GM18868 (cell line): ENCODE measurements around the gene SERAC1.

ENCODE experiments used
- ATAC-seq: cut with Tn5 transposase; IDR thresholded peaks from one replicate; pipeline ENCODE4 v1.9.1; 2021; ENCODE audit warnings: mild to moderate bottlenecking, moderate library complexity; ENCODE audit not compliant: unreplicated experiment

Gene SERAC1

DNA sequence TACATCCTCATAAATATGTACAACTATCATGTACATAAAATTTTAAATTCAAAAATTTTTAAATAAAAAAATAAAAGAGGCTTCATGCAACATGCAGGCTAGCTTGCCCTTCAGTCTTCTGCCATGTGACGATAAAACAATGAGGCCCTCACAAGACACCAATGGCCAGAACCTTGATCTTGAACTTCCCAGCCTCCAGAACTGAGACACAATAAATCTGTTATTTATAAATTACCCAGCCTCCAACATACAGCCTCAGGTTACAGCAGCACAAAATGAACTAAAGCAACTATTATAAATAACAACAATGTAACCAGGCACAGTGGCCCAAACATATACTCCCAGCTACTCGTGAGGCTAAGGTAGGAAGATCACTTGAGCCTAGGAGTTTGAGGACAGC lies 42.8 kb downstream of the SERAC1 start:
- no peak for ATAC-seq

DNA sequence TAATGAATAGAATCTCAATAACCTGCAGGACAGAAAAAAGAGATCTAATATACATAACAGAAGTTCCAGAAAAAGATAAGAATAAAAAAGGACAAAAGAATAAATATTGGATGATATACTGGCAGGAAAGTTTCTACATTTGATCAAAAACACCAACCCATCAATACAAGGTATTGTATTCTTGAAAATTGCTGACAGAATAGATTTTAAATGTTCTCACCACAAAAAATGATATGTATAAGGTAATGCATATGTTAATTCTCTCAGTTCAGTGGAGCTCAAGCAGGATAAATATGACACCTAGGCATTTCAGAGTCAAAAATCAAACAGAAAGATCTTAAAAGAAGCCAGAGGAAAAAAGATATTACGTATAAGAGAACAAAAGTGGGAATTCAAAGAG lies 43.8 kb downstream of the SERAC1 start:
- no peak for ATAC-seq

DNA sequence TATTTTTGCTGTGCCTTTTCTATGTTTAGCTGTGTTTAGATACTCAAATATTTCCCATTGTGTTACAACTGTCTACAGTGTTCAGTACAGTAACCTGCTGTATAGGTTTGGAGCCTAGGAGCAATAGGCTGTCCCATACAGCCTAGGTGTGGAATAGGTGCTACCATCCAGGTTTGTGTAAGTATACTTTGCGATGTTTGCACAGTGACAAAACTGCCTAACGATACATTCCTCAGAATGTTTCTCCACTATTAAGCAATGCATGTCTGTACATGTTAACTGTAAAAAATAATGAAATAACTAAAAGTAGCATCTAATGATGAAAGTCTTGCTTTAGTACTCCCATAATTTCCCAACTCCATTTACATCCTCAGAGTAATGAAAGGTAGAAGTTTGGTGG lies 46.0 kb downstream of the SERAC1 start:
- ATAC-seq, result no peak

DNA sequence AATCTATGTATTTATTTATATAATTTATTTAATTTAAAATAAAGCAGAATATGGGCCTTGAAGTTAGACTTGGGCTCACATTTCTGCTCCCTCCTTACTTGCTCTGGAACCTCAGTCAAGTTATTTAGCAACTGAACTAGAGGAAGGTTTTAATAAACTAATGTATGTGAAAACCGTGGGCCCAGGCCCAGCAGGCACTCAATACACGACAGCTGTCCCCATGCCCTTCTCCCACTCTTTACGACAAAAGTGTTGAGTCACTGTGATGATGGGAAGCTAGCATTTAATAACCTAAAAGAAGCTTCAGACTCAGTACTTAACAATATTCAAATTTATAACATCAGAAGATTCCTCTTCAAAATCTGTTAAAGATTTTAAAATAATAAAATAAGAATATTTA lies 46.7 kb downstream of the SERAC1 start:
- no peak for ATAC-seq

DNA sequence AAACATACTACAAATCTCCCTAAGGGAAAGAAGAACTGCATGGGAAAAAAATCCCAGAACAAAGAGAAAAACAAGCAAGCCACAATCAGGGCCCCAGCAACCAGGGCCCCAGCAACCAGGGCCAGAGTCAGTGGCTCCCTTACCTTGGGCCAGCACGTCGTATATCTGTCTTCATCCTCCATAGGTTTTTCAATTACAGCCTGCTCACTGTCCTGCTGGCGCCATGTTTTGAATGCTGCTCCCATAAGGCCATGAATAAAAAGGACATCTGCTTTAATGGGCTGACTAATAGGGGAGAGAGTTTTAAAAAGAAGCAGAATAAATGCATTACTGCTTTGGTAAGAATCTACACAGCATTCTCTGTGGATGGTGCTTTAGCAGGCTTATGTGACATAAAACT lies 49.2 kb downstream of the SERAC1 start:
- no peak for ATAC-seq

DNA sequence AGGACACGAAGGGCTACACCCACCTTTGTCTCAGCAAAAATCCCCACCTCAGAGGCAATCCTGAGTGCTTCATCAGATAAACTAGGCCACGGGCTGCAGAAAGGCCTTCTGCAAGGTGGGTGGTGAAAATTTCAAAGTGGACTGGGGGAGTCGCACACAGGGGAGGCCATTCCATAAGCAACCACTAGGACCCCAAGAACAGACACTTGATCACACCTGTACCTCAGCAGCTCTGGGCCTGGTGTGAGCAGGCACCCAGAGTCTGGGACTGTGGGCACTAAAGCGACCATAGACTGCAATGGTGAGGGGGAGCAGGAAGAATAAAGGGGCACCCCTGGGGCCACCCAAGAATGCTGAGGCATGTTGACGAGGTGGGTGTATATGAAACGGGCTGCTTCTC lies 52.6 kb downstream of the SERAC1 start:
- no peak for ATAC-seq

DNA sequence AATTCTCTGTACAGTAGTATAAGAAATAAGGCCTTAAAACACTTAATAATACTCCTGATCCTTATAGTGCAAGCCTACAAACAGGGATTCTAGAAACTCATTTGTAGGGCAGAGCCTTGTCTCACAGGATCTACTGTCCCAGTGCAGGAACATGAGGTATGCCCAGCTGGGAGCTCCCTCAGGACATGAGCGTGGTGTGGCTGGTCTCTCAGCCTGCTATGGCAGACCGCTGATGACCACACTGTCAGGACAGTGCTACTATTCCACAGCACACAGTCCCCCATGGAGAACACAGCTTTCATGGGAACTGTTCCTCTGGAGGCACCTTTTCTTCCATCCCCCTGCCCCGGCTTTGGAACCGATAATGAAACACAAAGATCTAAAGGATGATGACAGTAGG lies 53.0 kb downstream of the SERAC1 start:
- ATAC-seq, result no peak

DNA sequence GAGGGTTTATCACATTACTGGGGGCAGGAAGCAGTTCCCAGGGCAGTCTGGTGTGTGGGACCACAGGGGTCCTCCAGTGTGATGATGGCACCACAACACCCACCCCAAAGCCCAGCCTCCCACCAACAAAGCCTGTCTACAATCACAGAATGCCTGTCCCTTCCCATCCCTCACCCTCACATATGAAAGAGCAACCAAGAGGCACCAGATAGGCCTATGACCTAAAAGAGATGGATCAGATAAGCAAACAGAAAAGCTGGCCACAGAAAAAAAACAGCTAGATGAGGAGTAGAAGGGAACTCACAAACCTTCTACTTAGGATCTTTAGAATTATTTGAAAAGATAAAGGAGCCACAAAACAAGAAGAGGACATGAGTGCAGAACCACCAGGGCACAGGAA lies 54.3 kb downstream of the SERAC1 start:
- ATAC-seq, result no peak

DNA sequence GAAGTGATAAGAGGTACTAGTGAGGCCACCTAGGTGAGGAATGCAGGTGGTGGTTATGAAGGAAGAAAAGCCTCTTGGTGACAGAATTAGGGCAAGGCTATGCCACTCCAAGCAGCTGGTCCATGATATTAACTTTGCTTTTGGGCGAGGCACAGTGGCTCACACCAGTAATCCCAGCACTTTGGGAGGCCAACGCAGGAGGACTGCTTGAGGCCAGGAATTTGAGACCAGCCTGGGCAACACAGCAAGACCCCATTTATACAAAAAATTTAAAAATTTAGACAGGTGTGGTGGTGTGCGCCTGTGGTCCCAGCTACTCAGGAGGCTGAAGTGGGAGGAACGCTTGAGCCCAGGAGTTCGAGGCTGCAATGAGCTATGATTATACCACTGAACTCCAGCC lies 56.1 kb downstream of the SERAC1 start:
- no peak for ATAC-seq

DNA sequence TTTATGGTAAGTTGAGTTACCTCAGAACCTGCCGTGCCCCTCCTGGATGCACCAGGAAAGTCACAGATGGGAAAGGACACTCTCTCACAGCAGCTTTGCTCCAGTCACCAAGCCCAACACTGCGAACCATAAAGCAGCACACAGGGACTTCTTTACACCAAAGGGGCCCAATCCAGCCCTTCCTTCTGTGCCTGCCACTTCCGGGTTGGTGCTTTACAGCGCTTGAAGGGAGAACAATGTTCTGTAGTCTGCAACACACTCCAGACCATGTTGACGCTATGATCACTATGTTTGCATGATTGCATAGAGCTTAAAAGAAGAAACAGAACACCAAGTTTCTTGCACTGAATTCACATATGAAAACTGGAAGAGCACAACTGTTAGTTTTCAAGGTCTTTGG lies 57.1 kb downstream of the SERAC1 start:
- ATAC-seq, result no peak

DNA sequence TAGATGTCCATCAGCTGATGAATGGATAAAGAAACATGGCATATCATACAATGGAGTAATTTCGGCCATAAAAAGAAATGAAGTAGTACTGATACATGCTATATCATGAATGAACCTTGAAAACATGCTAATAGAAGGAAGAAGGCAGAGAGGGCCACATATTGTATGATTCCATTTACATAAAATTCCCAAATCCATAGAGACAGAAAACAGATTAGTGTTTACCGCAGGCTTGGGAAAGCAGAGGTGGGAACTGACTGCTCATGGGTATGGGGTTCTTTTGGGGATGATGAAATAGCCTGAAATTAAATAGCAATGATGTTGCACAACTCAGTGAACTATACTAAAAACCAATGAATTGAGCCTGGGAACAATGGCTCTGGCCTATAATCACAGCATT lies 58.3 kb downstream of the SERAC1 start:
- no peak for ATAC-seq

DNA sequence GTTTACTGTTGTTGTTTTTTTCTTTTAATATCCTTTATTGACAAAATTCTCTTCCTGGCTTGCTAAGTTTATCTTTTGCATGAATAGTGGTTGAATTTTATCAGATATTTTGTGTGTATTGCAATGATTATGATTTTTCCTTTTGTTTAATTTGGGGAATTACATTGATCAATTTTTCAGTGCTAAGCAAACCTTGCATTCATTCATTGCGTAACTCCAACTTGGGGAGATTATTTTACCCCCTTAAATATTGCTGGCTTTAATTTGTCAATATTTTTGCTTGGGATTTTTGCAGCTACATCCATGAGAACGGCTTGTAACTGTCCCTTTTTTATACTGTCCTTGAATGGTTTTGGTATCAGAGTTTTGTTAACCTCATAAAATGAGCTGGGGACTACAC lies 63.4 kb downstream of the SERAC1 start:
- no peak for ATAC-seq

DNA sequence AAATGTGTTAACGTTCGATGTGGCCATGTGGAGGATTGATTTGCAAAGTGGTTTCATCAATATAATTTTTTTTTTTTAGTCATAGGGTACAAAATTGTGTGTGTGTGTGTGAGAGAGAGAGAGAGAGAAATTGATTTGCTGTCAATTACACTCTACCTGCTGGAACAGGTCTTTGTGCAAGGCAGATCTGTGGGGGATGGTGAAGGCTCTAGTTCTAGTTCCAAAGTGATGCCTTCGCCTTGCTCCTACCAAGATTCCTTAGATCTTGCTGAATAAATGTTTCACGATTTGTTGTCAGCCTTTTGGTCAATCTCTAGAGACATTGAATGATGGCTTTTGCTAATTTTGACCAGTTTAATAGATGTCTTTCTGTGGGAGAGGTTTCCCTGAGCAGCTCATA lies 64.8 kb downstream of the SERAC1 start:
- no peak for ATAC-seq

DNA sequence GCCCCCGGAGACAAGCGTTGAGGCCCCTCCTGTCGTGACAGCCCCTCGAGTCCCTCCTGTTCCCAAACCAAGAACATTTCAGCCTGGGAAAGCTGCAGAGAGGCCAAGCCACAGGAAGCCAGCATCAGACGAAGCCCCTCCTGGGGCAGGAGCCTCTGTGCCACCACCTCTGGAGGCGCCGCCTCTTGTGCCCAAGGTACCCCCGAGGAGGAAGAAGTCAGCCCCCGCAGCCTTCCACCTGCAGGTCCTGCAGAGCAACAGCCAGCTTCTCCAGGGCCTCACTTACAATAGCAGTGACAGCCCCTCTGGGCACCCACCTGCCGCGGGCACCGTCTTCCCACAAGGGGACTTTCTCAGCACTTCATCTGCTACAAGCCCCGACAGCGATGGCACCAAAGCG lies 72.4 kb downstream of the SERAC1 start:
- no peak for ATAC-seq

DNA sequence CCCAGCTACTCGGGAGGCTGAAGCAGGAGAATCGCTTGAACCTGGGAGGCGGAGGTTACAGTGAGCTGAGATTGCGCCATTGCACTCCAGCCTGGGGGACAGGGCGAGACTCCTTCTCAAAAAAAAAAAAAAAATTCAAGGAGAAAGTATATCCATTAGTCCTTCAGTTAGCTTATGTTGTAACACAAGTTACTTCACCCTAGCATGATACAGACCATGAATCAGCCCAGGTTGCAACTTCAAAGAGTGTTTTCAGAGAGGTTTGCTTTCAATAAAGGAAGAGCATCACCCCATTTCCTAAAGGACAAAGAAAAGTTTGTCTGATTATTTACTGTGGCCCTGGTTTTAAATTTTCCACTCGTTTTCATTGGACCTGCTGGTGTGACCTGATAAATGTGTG lies 73.0 kb downstream of the SERAC1 start:
- no peak for ATAC-seq

DNA sequence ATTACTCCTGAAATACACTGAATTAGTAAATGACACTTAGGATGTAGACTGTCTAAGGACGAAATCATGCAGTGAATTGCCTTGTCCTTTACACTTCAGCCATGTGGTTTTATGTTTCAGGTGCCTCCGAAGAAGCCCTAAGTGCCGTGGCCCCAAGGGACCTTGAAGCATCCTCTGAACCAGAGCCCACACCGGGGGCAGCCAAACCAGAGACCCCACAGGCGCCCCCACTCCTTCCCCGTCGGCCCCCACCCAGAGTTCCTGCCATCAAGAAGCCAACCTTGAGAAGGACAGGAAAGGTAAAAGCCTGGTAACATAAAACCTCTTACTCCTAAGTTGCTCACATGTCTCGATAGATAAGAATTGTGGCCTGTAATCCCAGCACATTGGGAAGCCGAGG lies 75.3 kb downstream of the SERAC1 start:
- ATAC-seq, result no peak

DNA sequence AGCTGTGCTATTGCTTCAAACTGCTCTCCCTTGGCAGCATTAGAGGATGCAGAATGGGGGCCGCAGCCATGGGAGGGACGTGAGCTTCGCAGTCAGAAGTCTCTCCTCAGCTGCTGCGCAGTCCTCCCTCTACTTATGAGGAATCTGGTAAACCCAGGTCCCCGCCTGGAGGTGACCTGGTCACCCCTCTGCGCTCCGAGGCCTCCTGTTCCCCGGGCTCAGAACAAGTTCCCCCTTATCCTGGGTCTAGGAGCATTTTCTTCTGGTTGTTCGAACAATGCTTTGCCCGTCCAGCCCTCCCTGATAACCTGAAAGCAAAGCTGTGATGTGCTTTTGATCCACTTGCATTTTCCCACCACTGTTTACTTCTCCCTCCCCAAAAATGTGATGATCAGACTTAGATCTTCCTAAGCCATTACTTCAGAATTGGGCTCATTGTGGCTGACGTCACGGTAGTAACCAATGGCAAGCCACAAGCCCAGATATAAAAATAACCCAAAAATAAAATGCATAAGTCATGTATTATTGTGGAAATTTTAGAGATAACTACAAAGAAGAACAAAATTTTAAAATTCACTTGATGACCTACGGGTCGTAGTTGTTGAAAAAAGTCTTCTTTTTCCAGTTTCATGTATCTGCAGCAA lies 80.7 kb downstream of the SERAC1 start:
- ATAC-seq, result no peak

DNA sequence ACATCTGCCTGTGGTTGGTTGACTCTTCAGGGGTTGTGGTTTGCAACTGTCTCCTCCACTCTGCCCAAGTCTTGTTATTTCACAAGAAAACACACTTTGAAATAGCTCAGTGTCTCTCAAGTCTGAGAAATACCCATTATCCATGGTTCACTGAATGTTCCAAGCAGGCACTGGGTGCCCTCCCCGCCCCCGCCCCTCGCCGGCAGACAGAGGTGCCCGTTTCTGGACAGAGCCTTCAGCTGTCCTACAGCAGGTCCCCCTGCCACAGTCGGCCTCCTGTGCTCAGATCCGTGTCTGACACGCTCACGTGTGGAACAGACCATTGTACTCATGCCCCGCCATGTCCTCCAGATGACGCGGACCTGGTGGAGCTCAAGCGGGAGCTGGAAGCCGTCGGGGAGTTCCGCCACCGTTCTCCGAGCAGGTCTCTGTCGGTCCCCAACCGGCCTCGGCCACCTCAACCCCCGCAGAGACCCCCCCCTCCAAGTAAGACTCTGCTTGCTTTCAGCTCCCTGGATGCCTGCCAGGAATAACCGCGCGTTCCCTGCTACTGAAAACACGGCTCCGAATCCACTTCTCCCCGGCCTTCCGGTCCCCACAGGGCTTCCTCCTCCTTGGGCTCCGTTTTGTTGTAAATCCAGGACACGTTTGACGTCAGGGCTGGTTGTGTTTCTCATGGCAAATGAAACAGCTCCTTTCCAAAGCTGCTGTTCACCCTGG lies 81.4 kb downstream of the SERAC1 start:
- peak; percentile 87 for ATAC-seq

DNA sequence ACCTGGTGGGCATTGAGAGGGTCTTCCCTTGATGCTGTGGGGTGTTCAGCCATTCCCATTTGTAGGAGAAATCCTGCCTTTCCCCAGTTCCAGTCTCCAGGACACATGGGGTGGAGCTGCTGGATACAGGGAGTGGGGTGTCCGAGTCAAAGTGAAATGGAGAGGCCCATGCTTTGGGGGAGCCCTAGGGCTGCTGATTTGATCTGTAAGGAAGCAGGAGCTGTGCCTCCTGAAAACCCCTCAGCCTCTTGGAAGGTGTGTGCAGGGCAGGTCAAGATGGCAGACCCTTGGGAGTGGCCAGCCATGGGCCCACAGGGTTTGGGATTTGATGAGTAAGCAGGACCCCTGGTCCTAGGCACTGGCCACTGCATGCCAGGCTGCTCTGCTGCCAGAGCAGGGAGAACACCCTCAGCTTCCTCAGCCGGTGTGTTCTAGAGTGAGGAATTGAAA lies 82.0 kb downstream of the SERAC1 start:
- no peak for ATAC-seq

DNA sequence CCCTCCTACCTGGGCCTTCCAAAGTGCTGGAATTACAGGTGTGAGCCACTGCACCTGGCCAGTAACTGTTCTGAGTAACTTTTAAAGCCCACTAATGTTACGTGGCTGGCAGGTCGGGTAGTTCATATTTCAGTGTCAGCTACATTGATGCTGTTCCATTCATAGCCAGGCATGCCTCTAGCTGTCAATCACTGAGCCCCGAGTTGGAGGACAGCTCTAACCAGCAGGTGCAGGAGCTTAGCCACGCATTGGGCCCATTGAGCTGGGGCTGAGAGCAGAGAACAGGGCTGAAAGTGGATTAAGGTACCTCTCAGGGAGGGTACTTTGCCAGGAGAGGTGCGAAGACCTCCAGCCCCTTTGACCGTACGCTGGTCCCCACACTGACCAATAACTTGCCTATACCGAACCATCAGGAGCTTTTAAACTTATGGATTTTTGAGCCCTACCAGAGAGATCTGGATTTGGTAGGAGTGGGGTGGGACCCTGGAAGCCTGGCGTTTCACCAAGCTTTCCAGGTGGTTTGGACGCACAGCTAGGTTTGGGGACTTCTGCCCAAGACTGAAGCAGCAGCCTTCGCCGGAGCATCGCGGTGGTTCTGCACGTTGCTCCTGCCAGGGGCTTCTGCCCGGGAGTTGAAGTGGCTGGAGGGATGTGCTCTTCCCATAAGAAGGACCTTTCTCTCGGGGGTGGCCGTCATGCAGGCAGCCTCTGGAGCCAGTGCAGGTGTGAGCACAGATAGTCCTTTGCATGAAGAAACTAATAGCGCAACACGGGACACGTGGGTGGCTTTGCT lies 82.6 kb downstream of the SERAC1 start:
- ATAC-seq, result no peak

DNA sequence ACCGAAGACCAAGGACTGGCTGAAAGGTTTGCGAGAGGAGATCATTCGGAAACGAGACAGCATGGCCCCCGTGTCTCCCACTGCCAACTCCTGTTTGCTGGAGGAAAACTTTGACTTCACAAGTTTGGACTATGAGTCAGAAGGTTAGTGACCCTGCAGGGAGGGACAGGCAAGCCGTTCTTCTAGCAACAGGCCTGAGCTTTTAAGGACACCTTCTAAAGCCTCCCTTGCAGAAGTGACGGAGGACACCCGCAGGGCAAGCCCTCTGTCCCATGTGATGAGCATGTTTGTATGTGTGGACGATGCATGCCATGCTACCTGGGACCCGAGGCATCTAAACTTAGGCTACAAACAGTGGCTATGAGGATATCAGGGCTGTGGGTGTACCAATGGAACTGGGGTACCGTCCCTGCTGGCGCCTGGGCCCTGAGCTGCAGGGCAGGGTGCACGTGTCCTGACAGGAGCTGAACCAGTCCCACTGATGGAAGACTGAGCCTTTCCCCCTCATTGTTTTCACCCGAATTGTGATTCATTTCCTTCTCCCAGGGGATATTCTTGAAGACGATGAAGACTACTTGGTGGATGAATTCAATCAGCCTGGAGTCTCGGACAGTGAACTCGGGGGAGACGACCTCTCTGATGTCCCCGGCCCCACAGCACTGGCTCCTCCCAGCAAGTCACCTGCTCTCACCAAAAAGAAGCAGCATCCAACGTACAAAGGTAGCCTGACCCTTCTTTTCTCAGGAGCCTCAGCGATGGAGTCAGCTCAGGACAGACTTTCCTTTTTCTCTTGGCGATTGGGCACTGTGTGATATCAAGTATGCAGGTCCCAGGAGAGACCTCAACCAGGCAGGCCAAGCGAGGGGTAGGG lies 84.4 kb downstream of the SERAC1 start:
- no peak for ATAC-seq
